Hepatocyte (in vitro differentiated cells): ENCODE results near the gene CPVL. TPM values are rescaled to one million over a fixed set of nuclear protein-coding genes. Genes with fewer than 3 reads are reported as not detected.
"Not testable (repeated sequence)": the region's sequence is repeated elsewhere in the genome, so short reads cannot be mapped to it uniquely, and the experiment has no call there.

ENCODE experiments used
- DNase-seq: peaks from one replicate; pipeline ENCODE4 v3.0.0-alpha.2; 2016; ENCODE audit warnings: low spot score
- H2AFZ ChIP-seq: fragments of 200-600 bp; sonication (generic); 2 replicates; pipeline ENCODE4 v1.6.0; 2016; ENCODE audit warnings: antibody characterized with exemption, mild to moderate bottlenecking
- H3K27ac ChIP-seq: fragments of 200-600 bp; sonication (generic); 2 replicates; pipeline ENCODE4 v1.5.1; 2016; ENCODE audit warnings: mild to moderate bottlenecking
- H3K27me3 ChIP-seq: fragments of 200-600 bp; sonication (generic); 2 replicates; pipeline ENCODE4 v1.6.1; 2016
- H3K36me3 ChIP-seq: fragments of 200-600 bp; sonication (generic); replicated peaks from 2 replicates; pipeline ENCODE4 v1.5.1; 2016; ENCODE audit warnings: low read depth; ENCODE audit not compliant: insufficient read depth
- H3K4me1 ChIP-seq: fragments of 200-600 bp; sonication (generic); 2 replicates; pipeline ENCODE4 v1.5.1; 2016; ENCODE audit warnings: mild to moderate bottlenecking, moderate library complexity; ENCODE audit not compliant: insufficient read depth
- H3K4me2 ChIP-seq: fragments of 200-600 bp; sonication (generic); 2 replicates; pipeline ENCODE4 v1.6.0; 2016
- H3K4me3 ChIP-seq: fragments of 200-600 bp; sonication (generic); 2 replicates; pipeline ENCODE4 v1.5.1; 2016; ENCODE audit warnings: mild to moderate bottlenecking
- H3K79me2 ChIP-seq: fragments of 200-600 bp; sonication (generic); 2 replicates; pipeline ENCODE4 v1.6.0; 2017; ENCODE audit warnings: mild to moderate bottlenecking
- H3K9me2 ChIP-seq: fragments of 200-600 bp; sonication (generic); replicated peaks from 2 replicates; pipeline ENCODE4 v1.6.0; 2017; ENCODE audit warnings: mild to moderate bottlenecking; ENCODE audit not compliant: insufficient read depth
- H3K9me3 ChIP-seq: fragments of 200-600 bp; sonication (generic); 2 replicates; pipeline ENCODE4 v1.5.1; 2016; ENCODE audit warnings: low read depth, mild to moderate bottlenecking
- H4K20me1 ChIP-seq: fragments of 200-600 bp; sonication (generic); 2 replicates; pipeline ENCODE4 v1.6.0; 2016; ENCODE audit warnings: mild to moderate bottlenecking; ENCODE audit not compliant: insufficient read depth, poor library complexity, severe bottlenecking
- CTCF ChIP-seq: fragments of 200-600 bp; sonication (generic); IDR thresholded peaks from 2 replicates; pipeline ENCODE4 v1.5.1; 2016; ENCODE audit warnings: antibody characterized with exemption, mild to moderate bottlenecking; ENCODE audit not compliant: poor library complexity
- EZH2 ChIP-seq: fragments of 200-600 bp; sonication (generic); IDR thresholded peaks from 2 replicates; pipeline ENCODE4 v1.6.1; 2016; ENCODE audit warnings: antibody characterized with exemption, mild to moderate bottlenecking, borderline replicate concordance
- EZH2phosphoT487 ChIP-seq: fragments of 200-600 bp; sonication (generic); IDR thresholded peaks from one replicate; pipeline ENCODE4 v1.6.1; 2018; ENCODE audit warnings: antibody characterized with exemption, mild to moderate bottlenecking, low read depth, moderate library complexity; ENCODE audit not compliant: unreplicated experiment, severe bottlenecking
- WGBS: methylation state at CpG from one replicate; pipeline ENCODE4 v1.1.6; 2016; ENCODE audit warnings: low lambda C conversion rate; ENCODE audit errors: missing lambda C conversion rate; 5-methylcytosine and 5-hydroxymethylcytosine counted together
- polyA plus RNA-seq: library from polyadenylated mRNA; unstranded; fragments of >200 nt; fragmentation: Nextera tagmentation; extraction: Ambion mirVana; gene quantifications from 2 replicates; pipeline ENCODE4 v1.2.1, GENCODE V29; 2016
- total RNA-seq: library from RNA; depleted of rRNA; stranded (reverse); fragments of >200 nt; gene quantifications from 2 replicates; pipeline ENCODE4 v1.2.3, GENCODE V29; 2014

CPVL gene
- total and polyA plus RNA-seq, 2 experiments from 2014 or later: 26.2 to 36.3 TPM

- DNase-seq: no peak
- H3K9me2 ChIP-seq: no peaks in the 10 kb centered on the region
- H3K79me2 ChIP-seq: no peaks in the 10 kb centered on the region
- H4K20me1 ChIP-seq: no peaks in the 10 kb centered on the region
- no peak overlapping the region for H3K4me3 ChIP-seq
- H3K4me2 ChIP-seq: no peak overlapping the region
- TF ChIP-seq EZH2 (no peak), EZH2phosphoT487 (no peak), CTCF (no peak)
- H3K9me3 ChIP-seq: no peaks in the 10 kb centered on the region
- H3K36me3 ChIP-seq: no peaks in the 10 kb centered on the region
- no peaks in the 10 kb centered on the region for H3K27me3 ChIP-seq
- no peak overlapping the region for H2AFZ ChIP-seq
- no peak overlapping the region for H3K27ac ChIP-seq
- 80% methylated on average over 1 of the region's 1 CpG for WGBS
- H3K4me1 ChIP-seq: no peaks in the 10 kb centered on the region
These were observed 30.6 kb downstream of the CPVL start for GRCh38 chr7:29115753-29116152.

- H3K27ac ChIP-seq: no peak overlapping the region
- no peaks in the 10 kb centered on the region for H3K27me3 ChIP-seq
- no peak overlapping the region for H3K4me3 ChIP-seq
- no peaks in the 10 kb centered on the region for H3K9me3 ChIP-seq
- no peaks in the 10 kb centered on the region for H3K4me1 ChIP-seq
- no peak overlapping the region for H3K4me2 ChIP-seq
- H2AFZ ChIP-seq: no peak overlapping the region
- no peak for DNase-seq
- WGBS: 79% methylated on average over 2 of the region's 2 CpGs
- H3K79me2 ChIP-seq: no peaks in the 10 kb centered on the region
- no peak for TF ChIP-seq EZH2phosphoT487
- TF ChIP-seq CTCF: no peak
- no peak for TF ChIP-seq EZH2
- no peaks in the 10 kb centered on the region for H4K20me1 ChIP-seq
- no peaks in the 10 kb centered on the region for H3K9me2 ChIP-seq
- H3K36me3 ChIP-seq: no peaks in the 10 kb centered on the region
These were observed 31.1 kb downstream of the CPVL start for GRCh38 chr7:29115130-29115687.

- not testable (repeated sequence) for H2AFZ ChIP-seq, H3K4me1 ChIP-seq
These were observed 32.1 kb downstream of the CPVL start for GRCh38 chr7:29114266-29114665.

GRCh38 chr7:29113384-29114102 lies 32.8 kb downstream of the CPVL start:
- Histone ChIP-seq H3K27ac (no peak overlapping the region), H4K20me1 (no peaks in the 10 kb centered on the region)
- WGBS: 55% methylated on average over 5 of the region's 5 CpGs

More at GRCh38 chr7:29114266-29114665, 32.1 kb downstream of the CPVL start:
- H3K9me2 ChIP-seq, DNase-seq, H3K27me3 ChIP-seq, H3K79me2 ChIP-seq, H3K27ac ChIP-seq, H4K20me1 ChIP-seq, H3K36me3 ChIP-seq, H3K4me3 ChIP-seq, H3K9me3 ChIP-seq, H3K4me2 ChIP-seq: not testable (repeated sequence)
- WGBS: 95% methylated on average over 2 of the region's 2 CpGs

More at GRCh38 chr7:29113384-29114102, 32.8 kb downstream of the CPVL start:
- no peaks in the 10 kb centered on the region for H3K9me3 ChIP-seq
- no peaks in the 10 kb centered on the region for H3K27me3 ChIP-seq
- no peak overlapping the region for H3K4me3 ChIP-seq
- no peaks in the 10 kb centered on the region for H3K9me2 ChIP-seq
- TF ChIP-seq EZH2phosphoT487 (no peak), CTCF (peak; percentile 39)
- DNase-seq: peak; percentile 53
- H3K36me3 ChIP-seq: no peaks in the 10 kb centered on the region
- no peak overlapping the region for H2AFZ ChIP-seq
- no peak overlapping the region for H3K4me2 ChIP-seq
- no peaks in the 10 kb centered on the region for H3K4me1 ChIP-seq
- H3K79me2 ChIP-seq: no peaks in the 10 kb centered on the region
